GM18507 (cell line): ENCODE data around the gene S1PR4.
"Not testable (repeated sequence)": the region's sequence is repeated elsewhere in the genome, so short reads cannot be mapped to it uniquely, and the experiment has no call there.

Experiments used
- DNase-seq: peaks from one replicate; pipeline ENCODE4 v3.0.0; 2011; ENCODE audit warnings: low read depth; ENCODE audit not compliant: insufficient read length; ENCODE audit errors: extremely low spot score
- FAIRE-seq: peaks from 2 replicates; lab custom pipeline; 2011; peaks lifted over from hg19 to GRCh38; lab: Jason Lieb, UNC

Gene S1PR4

DNA sequence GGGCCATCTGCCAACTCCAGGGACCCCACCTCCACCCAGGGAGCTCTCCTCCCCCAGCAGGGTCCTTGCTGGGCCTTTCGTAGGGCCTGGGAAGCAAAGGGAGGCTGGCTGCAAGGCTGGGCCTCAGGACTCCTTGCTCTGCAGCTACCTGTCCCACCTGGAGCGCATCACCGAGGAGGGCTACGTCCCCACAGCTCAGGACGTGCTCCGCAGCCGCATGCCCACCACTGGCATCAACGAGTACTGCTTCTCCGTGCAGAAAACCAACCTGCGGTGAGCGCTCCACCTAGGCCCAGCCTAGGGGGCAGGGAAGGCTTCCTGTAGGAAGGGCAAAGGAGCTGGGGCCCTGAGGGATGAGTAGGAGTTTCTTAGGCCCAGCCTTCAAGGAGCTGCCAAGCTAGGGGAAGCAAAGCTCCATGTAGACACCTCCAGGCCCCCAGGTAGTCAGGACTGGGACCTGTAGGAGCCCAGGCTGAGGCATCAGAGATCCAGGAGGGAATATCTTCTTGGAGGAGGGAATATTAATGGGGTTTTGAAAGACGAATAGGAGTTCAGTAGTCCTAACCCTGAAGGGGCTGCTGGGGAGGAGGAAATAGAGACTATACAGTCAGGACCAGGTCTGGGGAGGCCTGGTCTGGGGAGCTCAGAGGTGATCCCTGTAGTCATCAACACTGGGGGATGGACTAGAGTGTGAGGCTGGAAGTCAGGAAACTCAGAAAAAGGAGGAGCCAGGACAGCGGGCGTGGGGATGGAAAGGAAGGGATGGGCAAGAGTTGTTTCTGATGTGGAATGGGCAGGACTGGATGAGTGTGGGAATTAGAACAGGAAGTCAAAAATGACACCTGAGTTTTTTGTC lies 26.8 kb upstream of the S1PR4 start:
- FAIRE-seq (no peak), DNase-seq (no peak)

DNA sequence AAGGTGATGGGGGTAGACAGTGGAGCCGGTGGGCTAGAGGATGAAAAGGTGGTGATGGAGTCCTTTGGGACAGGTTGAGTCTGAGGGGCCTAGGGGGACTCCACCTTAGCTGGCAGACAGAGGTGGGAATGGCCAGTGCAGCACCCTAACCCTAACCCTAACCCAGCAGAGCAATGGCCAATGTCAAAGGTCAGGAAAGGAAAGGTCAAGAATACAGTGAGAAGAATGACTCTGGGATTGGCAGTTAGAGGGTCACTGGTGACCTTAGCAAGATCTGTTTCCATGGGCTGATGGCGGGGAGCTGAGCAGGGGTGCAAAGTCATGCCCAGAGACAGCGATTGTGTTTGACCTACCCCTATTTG lies 26.2 kb upstream of the S1PR4 start:
- FAIRE-seq (no peak), DNase-seq (no peak)

DNA sequence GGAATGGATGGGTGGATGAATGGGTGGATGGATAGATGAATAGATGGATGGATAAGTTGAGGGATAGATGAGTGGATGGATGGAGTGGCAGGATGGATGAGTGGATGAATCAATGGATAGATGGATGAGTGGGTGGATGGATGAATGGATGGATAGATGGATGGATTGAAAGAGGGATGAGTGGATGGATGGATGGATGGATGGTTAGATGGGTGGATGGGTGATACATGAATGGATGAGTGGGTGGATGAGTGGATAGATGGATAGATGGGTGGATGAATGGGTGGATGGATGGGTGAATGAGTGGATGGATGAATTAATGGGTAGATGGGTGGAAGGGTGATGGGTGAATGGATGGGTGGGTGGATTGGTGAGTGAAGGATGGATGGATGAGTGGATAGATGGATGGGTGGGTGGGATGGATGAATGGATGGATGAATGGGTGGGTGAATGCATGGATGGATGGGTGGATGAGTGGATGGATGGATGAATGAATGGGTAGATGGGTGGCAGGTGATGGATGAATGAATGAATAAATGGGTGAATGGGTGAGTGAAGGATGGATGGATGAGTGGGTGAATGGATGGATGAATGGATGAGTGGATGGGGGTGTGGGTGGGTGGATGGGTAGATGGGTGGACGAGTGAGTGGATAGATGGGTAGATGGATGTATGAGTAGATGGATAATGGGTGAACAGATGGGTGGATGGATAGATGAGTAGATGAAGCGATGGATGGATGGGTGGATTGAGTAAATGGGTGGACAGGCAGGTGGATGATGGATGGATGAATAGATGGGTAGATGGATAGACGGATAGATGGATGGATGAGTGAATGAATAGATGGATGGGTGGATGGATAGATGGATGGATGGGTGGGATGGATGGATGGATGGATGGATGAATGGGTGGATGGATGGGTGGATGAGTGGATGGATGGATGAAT lies 25.0 kb upstream of the S1PR4 start:
- no peak for DNase-seq
- no peak for FAIRE-seq

DNA sequence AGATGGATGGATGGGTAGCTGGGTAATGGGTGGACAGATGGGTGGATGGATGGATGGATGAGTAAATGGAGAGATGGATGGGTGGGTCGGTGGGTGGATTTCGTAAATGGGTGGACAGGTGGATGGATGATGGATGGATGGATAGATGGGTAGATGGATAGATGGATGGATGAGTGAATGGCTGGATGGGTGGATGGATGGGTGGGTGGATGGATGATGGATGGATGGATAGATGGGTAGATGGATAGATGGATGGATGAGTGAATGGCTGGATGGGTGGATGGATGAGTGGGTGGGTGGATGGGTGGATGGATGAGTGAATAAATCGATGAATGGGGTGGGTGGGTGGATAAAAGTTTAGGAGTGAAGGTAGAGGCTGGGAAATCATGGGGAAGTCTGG lies 24.1 kb upstream of the S1PR4 start:
- peak; percentile 67 for FAIRE-seq
- not testable (repeated sequence) for DNase-seq

DNA sequence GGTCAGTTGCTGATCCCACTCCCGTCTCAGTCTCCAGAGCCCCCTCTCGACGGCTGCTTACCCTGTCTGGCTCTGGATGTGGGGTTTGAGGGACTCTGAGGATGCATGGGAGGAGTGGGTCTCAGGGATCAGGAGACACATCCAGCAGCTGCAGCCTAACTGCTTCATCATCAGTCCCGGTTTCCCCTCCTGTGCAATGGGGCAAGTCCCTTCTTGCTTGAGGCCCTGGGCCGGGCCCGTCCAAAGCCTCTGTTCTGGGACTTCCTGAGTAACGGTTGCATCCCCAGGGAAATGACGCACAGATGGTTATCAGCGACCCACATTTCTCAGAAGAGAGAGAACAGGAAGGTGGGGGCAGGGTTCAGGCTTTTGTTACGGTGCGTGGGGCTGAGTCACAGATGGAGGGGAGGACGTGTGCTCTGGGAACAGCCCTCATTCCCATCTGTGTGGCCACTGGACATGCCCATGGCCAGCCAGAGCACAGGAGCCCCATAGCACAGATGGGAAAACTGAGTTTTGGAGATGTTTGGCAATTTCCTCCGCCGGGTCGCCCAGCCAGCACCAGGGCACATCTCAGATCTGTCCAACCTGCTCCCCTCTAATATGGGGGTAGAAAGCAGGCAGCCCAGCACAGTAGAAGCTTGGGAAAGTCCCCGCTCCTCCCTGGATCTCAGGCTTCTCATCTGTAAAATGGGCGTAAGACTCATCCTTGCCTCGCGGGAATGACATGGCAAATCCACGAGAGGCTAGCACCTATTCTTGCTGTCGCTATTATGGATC lies 23.4 kb upstream of the S1PR4 start:
- FAIRE-seq = peak; percentile 98
- peak; percentile 87 for DNase-seq

DNA sequence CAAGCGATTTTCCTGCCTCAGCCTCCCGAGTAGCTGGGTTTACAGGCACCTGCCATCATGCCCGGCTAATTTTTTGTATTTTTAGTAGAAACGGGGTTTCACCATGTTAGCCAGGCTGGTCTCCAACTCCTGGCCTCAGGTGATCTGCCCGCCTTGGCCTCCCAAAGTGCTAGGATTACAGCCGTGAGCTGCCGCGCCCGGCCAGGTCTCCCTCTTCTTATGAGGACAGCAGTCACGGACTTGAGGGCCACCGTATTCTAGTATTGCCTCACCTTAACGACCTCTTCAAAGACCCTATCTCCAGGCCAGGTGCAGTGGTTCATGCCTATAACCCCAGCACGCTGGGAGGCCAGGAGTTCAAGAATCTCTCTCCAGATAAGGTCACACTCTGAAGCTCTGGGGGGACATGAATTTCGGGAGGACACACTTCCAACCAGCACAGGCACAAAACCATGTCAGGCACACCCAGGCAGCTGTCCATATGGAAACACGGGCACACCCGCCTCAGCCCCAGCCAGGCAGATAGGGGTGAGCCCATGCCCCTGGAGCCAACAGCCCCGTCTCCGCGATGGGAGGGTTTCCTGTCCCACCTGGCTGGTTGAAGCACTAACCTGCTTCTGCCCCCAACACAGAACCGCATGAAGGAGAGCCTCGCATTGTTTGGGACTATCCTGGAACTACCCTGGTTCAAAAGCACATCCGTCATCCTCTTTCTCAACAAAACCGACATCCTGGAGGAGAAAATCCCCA lies 21.3 kb upstream of the S1PR4 start:
- FAIRE-seq (no peak), DNase-seq (no peak)

DNA sequence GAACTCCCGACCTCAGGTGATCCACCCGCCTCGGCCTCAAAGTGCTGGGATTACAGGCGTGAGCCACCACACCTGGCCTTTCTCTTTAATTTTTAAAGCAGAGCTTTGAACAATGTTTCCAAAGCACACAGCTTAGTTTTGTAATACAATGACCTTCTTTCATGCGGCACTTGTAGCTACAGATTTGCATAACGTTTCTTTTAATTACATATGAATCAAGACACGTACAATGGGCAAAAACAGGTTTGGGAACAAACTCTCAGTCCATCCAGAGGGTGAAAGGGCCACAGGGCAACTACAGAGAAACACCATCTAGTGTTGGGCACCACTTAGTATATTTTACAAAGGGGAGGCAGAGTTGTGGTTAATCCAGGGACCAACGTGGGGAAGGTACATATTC lies 19.0 kb upstream of the S1PR4 start:
- FAIRE-seq = no peak

DNA sequence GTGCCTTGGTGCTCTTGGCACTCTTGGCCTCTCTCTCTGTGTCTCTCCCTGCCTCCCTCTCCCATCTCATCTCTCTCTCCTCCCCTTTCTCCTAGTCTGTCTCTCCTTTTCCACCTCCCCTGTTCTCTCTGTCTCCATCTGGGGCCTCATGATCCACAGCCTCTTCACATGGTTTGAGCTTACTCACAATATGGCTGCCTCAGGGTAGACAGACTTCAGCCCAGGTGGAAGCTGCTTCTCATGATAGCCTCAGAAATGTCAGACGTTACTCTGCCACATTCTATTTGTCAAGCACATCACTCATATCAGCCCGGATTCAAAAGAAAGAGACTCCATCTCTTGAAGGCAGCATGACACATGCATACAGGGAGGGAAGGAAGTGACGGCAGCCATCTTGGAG lies 18.4 kb upstream of the S1PR4 start:
- FAIRE-seq (no peak), DNase-seq (no peak)

More for the DNA sequence above, 19.0 kb upstream of the S1PR4 start:
- no peak for DNase-seq

DNA sequence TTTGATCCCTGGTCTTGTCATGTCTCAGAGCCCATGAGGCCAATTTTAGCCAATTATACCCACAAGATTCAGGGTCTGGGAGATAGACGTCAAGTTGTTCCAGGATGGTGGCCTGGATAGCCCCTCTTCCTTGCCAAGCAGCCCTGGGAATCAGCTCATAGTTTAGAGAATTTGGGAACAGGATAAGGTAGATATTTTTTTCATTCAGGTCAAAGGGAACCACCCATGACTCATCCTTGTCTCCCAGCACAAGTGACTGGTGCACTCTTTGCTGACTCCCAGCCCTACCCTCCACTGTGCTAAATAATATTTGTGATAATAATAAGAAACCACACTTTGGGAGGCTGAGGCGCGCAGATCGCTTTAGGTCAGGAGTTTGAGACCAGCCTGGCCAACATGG lies 17.1 kb upstream of the S1PR4 start:
- no peak for DNase-seq
- FAIRE-seq = no peak

DNA sequence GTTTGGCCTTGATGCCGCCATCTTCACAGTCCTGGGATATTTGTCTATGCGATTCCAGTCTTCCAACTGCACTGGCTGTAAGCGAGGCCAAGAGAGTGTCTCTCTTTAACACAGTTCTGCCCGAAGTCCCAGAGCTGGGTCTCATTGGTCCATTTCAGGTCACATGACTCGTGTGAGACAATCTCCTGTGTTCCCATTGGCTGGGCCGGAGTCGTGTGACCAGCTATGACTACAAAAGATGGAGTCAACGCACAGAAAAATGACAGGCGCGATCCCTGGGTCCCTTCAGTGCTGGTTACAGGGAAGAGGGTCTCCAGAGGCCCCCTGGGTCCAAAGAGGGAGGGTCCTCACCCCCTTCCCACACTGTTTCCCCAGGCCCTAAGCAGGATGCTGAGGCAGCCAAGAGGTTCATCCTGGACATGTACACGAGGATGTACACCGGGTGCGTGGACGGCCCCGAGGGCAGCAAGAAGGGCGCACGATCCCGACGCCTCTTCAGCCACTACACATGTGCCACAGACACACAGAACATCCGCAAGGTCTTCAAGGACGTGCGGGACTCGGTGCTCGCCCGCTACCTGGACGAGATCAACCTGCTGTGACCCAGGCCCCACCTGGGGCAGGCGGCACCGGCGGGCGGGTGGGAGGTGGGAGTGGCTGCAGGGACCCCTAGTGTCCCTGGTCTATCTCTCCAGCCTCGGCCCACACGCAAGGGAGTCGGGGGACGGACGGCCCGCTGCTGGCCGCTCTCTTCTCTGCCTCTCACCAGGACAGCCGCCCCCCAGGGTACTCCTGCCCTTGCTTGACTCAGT lies 15.9 kb upstream of the S1PR4 start:
- FAIRE-seq (no peak), DNase-seq (no peak)

DNA sequence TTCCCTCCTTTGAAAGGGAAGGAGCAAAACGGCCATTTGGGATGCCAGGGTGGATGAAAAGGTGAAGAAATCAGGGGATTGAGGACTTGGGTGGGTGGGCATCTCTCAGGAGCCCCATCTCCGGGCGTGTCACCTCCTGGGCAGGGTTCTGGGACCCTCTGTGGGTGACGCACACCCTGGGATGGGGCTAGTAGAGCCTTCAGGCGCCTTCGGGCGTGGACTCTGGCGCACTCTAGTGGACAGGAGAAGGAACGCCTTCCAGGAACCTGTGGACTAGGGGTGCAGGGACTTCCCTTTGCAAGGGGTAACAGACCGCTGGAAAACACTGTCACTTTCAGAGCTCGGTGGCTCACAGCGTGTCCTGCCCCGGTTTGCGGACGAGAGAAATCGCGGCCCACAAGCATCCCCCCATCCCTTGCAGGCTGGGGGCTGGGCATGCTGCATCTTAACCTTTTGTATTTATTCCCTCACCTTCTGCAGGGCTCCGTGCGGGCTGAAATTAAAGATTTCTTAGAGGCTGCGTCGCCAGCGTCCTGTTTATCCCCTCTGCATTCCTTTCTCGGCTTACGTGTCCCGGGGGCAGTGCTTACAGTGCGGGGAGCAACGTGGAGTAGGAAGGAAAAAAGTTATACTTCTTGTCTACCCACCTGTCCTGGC lies 15.2 kb upstream of the S1PR4 start:
- FAIRE-seq (peak; percentile 81), DNase-seq (peak; percentile 73)

DNA sequence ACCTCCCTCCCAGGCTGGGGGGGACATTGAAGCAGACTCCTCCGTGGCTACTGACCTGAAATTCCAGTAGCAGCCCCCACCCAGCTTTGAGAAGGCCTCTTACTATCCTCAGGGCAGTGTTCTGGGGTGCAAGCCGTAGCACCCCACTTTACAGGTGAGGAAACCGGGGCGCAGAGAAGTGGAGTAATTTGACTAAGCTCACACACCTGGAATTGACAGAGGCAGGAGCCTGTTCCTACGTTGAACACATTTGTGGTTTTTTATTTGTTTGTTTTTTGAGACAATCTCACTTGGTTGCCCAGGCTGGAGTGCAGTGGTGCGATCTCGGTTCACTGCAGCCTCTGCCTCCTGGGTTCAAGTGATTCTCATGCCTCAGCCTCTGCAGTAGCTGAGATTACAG lies 14.6 kb upstream of the S1PR4 start:
- no peak for FAIRE-seq

DNA sequence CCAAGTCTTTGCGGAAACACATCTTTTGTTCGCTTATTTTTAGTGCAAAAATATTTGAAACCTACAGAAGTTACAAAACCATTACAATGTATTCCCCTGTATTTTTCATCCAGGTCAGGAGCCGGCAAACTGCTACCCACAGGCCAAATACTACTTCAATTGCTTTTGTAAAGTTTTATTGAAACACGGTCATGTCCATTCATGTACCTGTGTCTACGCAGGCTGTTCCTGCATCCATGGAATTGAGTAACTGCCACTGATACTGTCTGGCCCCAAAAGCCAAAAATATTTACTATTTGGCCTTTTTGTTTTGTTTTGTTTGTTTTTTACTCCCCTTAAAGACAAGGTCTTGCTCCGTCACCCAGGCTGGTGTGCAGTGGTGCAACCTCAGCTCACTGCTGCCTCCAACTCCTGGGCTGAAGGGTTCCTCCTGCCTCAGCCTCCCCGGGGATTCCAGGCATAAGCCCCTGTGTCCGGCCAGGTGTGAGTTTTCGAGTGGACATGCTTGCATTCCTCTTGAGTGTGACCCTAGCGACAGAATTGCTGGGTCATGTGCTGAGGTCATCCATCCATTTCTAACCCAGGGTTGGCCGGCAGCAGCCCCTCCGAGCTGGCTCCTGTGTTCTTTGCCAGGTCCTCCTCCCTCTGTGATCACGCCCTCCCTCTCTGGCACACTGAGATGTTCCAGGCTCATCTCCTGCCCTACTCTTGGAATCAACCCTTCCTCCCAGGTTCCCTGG lies 10.9 kb upstream of the S1PR4 start:
- DNase-seq = no peak
- no peak for FAIRE-seq

More for the DNA sequence above, 14.6 kb upstream of the S1PR4 start:
- no peak for DNase-seq

DNA sequence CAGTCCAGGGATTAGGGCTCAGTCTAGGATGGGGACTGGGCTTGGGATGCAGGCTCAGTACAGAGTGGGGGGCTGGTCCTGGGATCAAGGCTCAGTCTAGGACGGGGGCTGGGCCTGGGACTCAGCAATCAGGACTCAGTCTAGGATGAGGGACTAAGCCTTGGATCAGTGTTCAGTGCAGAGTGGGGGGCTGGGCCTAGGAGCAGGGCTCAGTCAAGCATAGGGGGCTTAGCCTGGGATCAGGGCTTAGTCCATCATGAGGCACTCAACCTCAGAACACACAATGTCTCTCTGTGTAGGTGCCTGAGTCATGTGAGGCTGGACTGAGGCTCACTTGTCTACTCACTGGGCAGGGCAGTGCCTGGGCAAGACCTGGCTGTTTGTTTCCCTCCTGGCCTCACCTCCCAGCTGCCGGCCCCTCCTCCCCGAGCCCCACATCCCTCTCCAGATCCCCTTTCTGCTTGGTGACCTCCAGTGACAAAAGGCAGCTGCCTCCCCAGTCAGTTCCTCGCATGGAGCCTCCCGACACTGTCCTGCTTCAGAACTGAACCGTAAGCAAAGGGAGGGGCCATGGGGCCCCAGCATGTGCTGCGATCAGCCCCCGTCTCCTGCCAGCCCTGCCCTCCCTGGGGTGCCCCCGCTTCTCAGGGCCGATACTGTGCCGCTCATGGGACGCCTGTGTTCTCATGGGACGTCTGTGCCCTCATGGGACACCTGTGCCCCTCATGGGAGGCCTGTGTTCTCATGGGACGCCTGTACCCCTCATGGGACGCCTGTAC lies 6.5 kb upstream of the S1PR4 start:
- FAIRE-seq = no peak
- DNase-seq = no peak

DNA sequence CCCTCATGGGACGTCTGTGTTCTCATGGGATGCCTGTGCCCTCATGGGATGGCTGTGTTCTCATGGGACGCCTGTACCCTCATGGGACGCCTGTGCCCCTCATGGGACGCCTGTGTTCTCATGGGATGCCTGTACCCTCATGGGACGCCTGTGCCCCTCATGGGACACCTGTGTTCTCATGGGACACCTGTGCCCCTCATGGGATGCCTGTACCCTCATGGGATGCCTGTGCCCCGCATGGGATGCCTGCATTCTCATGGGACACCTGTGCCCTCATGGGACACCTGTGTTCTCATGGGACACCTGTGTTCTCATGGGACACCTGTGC lies 5.9 kb upstream of the S1PR4 start:
- DNase-seq, FAIRE-seq: not testable (repeated sequence)

DNA sequence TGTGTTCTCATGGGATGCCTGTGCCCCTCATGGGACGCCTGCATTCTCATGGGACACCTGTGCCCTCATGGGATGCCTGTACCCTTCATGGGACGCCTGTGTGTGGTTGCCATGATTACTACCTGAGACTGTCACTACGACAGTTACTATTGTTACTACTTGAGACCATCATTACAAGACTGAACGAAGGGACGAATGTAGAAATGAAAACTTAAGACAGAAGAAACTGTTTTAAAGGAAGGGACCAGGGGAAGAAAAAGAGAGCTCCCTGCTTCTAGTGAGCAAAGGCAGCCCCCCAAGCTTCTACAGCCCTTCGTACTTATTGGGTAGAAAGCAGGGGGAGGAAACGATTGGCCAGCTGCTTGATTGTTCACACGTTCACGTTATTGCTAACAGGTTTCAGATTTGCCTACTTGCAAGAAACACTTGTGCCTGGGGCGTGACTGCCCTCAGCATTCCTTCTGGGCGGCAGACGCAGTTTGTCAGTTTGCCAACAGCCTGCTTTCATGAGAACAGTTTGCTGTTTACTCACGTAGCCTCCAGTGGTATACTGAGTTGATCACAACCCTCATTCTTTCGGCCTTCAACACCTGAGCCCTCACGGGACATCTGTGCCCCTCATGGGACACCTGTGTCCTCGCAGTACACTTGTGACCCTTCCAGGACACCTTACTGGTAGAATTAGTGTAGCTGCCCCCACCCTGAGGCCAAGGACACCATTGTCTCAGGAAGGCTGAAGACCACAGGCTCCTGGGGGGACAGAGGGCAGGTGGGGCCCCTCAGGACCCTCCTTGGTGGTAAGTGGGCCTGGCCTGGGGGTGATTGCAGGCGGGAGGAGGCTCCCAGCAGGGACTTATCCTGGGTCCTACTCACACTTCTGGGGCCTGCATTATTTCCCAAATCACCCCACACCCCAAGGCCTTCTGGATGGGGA lies 2.5 kb upstream of the S1PR4 start:
- FAIRE-seq (peak; percentile 87), DNase-seq (no peak)
